KMS-11 (cell line): ENCODE measurements around the gene SMG1.
A peak's percentile ranks its signal among the peaks of the same experiment; 100 is the strongest.
"Not testable (repeated sequence)": the region's sequence is repeated elsewhere in the genome, so short reads cannot be mapped to it uniquely, and the experiment has no call there.

Experiments used
- H2AFZ ChIP-seq: fragments of 200-600 bp; sonication (generic); 2 replicates; pipeline ENCODE4 v1.6.1; 2016; ENCODE audit warnings: antibody characterized with exemption, mixed run types, low read depth
- H3K27ac ChIP-seq: fragments of 200-600 bp; sonication (generic); 2 replicates; pipeline ENCODE4 v1.6.1; 2016; ENCODE audit warnings: mild to moderate bottlenecking, mixed run types
- H3K27me3 ChIP-seq: fragments of 200-600 bp; sonication (generic); 2 replicates; pipeline ENCODE4 v1.6.1; 2017; ENCODE audit warnings: mild to moderate bottlenecking, low read depth, mixed run types, moderate library complexity; ENCODE audit not compliant: insufficient read depth
- H3K36me3 ChIP-seq: fragments of 200-600 bp; sonication (generic); 2 replicates; pipeline ENCODE4 v1.6.1; 2017; ENCODE audit warnings: mild to moderate bottlenecking, mixed run types; ENCODE audit not compliant: insufficient read depth
- H3K4me1 ChIP-seq: fragments of 200-600 bp; sonication (generic); 2 replicates; pipeline ENCODE4 v1.6.1; 2016; ENCODE audit warnings: mild to moderate bottlenecking, low read depth, mixed run types; ENCODE audit not compliant: poor library complexity, severe bottlenecking
- H3K4me2 ChIP-seq: fragments of 200-600 bp; sonication (generic); 2 replicates; pipeline ENCODE4 v1.7.0; 2016; ENCODE audit warnings: mild to moderate bottlenecking, mixed run types
- H3K4me3 ChIP-seq: fragments of 200-600 bp; sonication (generic); IDR thresholded peaks from 2 replicates; pipeline ENCODE4 v1.6.1; 2017; ENCODE audit warnings: low read depth, low read length, mixed read lengths; ENCODE audit not compliant: insufficient read depth
- H3K79me2 ChIP-seq: fragments of 200-600 bp; sonication (generic); 2 replicates; pipeline ENCODE4 v1.6.1; 2016; ENCODE audit warnings: low read depth, mixed run types; ENCODE audit not compliant: insufficient read depth
- H3K9ac ChIP-seq: fragments of 200-600 bp; sonication (generic); 2 replicates; pipeline ENCODE4 v1.6.1; 2016; ENCODE audit warnings: mild to moderate bottlenecking, mixed run types
- H4K20me1 ChIP-seq: fragments of 200-600 bp; sonication (generic); 2 replicates; pipeline ENCODE4 v1.6.1; 2016; ENCODE audit warnings: mild to moderate bottlenecking, mixed run types; ENCODE audit not compliant: insufficient read depth

SMG1 gene

GRCh38 chr16:18925215-18925985, 808 bp downstream of the SMG1 start:
- H3K27me3 ChIP-seq, H4K20me1 ChIP-seq, H3K36me3 ChIP-seq, H3K4me3 ChIP-seq: not testable (repeated sequence)
- Histone ChIP-seq H2AFZ (peak overlapping the region; percentile 59), H3K79me2 (peaks cover 50% of the 10 kb centered on the region), H3K9ac (peak overlapping the region; percentile 93), H3K4me1 (peaks cover 45% of the 10 kb centered on the region), H3K27ac (peak overlapping the region; percentile 99), H3K4me2 (peak overlapping the region; percentile 46)

- not testable (repeated sequence) for H3K36me3 ChIP-seq, H3K27ac ChIP-seq, H3K27me3 ChIP-seq, H4K20me1 ChIP-seq, H2AFZ ChIP-seq, H3K4me3 ChIP-seq
- H3K79me2 ChIP-seq: peaks cover 65% of the 10 kb centered on the region
- peak overlapping the region; percentile 46 for H3K4me2 ChIP-seq
- peak overlapping the region; percentile 93; the same call in 1 of the 2 replicates for H3K9ac ChIP-seq
- H3K4me1 ChIP-seq: peaks cover 48% of the 10 kb centered on the region
These were observed 2.3 kb downstream of the SMG1 start for GRCh38 chr16:18923935-18924334.

- H2AFZ ChIP-seq: not testable (repeated sequence)
These were observed 3.1 kb downstream of the SMG1 start for GRCh38 chr16:18923124-18923523.

GRCh38 chr16:18909585-18909984, 16.6 kb downstream of the SMG1 start:
- not testable (repeated sequence) for H3K36me3 ChIP-seq, H3K4me2 ChIP-seq, H4K20me1 ChIP-seq, H3K27ac ChIP-seq, H3K4me3 ChIP-seq, H2AFZ ChIP-seq, H3K27me3 ChIP-seq, H3K9ac ChIP-seq
- Histone ChIP-seq H3K79me2 (peaks cover 99% of the 10 kb centered on the region), H3K4me1 (peaks cover 10% of the 10 kb centered on the region)

More at GRCh38 chr16:18923124-18923523, 3.1 kb downstream of the SMG1 start:
- H3K4me2 ChIP-seq: peak overlapping the region; percentile 46
- not testable (repeated sequence) for H3K4me3 ChIP-seq, H3K9ac ChIP-seq, H3K27ac ChIP-seq, H3K36me3 ChIP-seq, H4K20me1 ChIP-seq, H3K27me3 ChIP-seq
- peaks cover 48% of the 10 kb centered on the region for H3K4me1 ChIP-seq
- H3K79me2 ChIP-seq: peaks cover 73% of the 10 kb centered on the region

GRCh38 chr16:18908716-18909115, 17.5 kb downstream of the SMG1 start:
- H3K27ac ChIP-seq, H4K20me1 ChIP-seq, H3K36me3 ChIP-seq, H2AFZ ChIP-seq, H3K27me3 ChIP-seq, H3K9ac ChIP-seq, H3K4me2 ChIP-seq, H3K4me3 ChIP-seq: not testable (repeated sequence)
- Histone ChIP-seq H3K79me2 (peaks cover 98% of the 10 kb centered on the region), H3K4me1 (peaks cover 18% of the 10 kb centered on the region)

- H3K79me2 ChIP-seq: peaks cover 92% of the 10 kb centered on the region
- H3K4me3 ChIP-seq, H3K27me3 ChIP-seq, H3K4me2 ChIP-seq, H2AFZ ChIP-seq, H3K36me3 ChIP-seq, H3K9ac ChIP-seq, H4K20me1 ChIP-seq: not testable (repeated sequence)
- peaks cover 70% of the 10 kb centered on the region for H3K4me1 ChIP-seq
- H3K27ac ChIP-seq: peak overlapping the region; percentile 14; the same call in 1 of the 2 replicates
These were observed 23.4 kb downstream of the SMG1 start for GRCh38 chr16:18902778-18903177.

- H3K9ac ChIP-seq, H3K36me3 ChIP-seq, H3K4me3 ChIP-seq, H3K27me3 ChIP-seq, H3K4me2 ChIP-seq, H4K20me1 ChIP-seq, H2AFZ ChIP-seq: not testable (repeated sequence)
- peak overlapping the region; percentile 42; the same call in 1 of the 2 replicates for H3K27ac ChIP-seq
- peaks cover 91% of the 10 kb centered on the region for H3K79me2 ChIP-seq
- H3K4me1 ChIP-seq: peaks cover 77% of the 10 kb centered on the region
These were observed 24.2 kb downstream of the SMG1 start for GRCh38 chr16:18902044-18902443.

- Histone ChIP-seq H3K4me2 (peak overlapping the region; percentile 57; the same call in 1 of the 2 replicates), H3K4me1 (peaks cover 79% of the 10 kb centered on the region), H3K79me2 (peaks cover 87% of the 10 kb centered on the region), H3K27ac (peak overlapping the region; percentile 42; the same call in 1 of the 2 replicates)
- H3K36me3 ChIP-seq, H4K20me1 ChIP-seq, H3K9ac ChIP-seq, H3K27me3 ChIP-seq, H3K4me3 ChIP-seq, H2AFZ ChIP-seq: not testable (repeated sequence)
These were observed 25.0 kb downstream of the SMG1 start for GRCh38 chr16:18901194-18901593.

- not testable (repeated sequence) for H3K36me3 ChIP-seq, H3K9ac ChIP-seq, H3K27me3 ChIP-seq, H3K79me2 ChIP-seq, H4K20me1 ChIP-seq, H3K4me2 ChIP-seq, H2AFZ ChIP-seq, H3K27ac ChIP-seq, H3K4me3 ChIP-seq, H3K4me1 ChIP-seq
These were observed 41.8 kb downstream of the SMG1 start for GRCh38 chr16:18884456-18884855.

GRCh38 chr16:18877734-18878133, 48.5 kb downstream of the SMG1 start:
- H3K9ac ChIP-seq, H3K79me2 ChIP-seq, H3K4me2 ChIP-seq, H3K4me1 ChIP-seq, H3K27me3 ChIP-seq, H3K27ac ChIP-seq, H3K4me3 ChIP-seq, H4K20me1 ChIP-seq, H3K36me3 ChIP-seq, H2AFZ ChIP-seq: not testable (repeated sequence)
